Retinal pigment epithelial cell (primary cell): ENCODE data around the gene BCL7C.
A peak's percentile ranks its signal among the peaks of the same experiment; 100 is the strongest.

ENCODE experiments used
- DNase-seq: peaks from one replicate; pipeline ENCODE4 v3.0.0-alpha.2; 2010; ENCODE audit warnings: low read depth
- H3K4me3 ChIP-seq: 2 replicates; pipeline ENCODE4 v1.5.1; 2011; ENCODE audit warnings: mild to moderate bottlenecking, low read length, control low read depth, moderate library complexity
- CTCF ChIP-seq: conservative IDR thresholded peaks from 2 replicates; pipeline ENCODE4 v1.5.1; 2011; ENCODE audit warnings: low read depth, low read length, control low read depth, inconsistent platforms

The BCL7C gene

GRCh38 chr16:30925632-30925987 lies 31.7 kb upstream of the BCL7C start:
- DNase-seq: no peak
- no peak for TF ChIP-seq CTCF
- H3K4me3 ChIP-seq: no peak overlapping the region

DNA sequence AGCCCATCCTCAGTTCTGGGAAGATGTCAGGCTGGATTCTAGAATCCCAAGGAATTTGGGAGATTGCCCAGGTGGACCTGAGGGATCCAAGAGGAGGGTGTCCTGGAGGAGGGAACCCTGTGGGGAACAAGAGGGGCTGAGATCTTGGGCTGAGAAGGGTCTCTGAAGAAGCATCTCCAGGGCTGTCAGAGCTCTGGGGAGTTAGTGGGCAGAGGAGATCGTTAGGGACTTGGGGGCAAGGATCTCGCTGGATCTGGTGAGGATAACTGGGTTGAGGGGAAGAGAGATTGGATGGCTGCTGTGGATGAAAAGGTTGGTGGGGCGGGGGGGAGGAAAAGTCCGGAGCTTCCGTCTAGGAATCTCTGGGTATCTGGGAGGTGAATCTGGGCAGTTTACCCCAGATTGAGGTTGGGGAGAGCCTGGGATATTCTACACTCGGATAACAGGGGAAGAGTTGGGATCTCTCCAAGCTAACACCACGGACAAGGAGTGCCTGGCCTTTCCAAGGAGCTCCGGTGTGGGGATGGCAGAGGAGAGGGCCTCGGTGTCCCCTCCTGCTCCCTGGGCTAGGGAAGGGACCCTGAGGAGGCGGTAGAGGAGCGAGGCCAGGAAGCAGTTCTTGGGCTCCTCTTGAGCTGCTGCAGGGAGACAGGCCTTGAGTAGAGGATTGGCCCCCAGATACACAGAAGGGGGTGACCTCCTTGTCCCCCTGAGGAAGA lies 31.2 kb upstream of the BCL7C start:
- peak overlapping the region; percentile 80 for H3K4me3 ChIP-seq

DNA sequence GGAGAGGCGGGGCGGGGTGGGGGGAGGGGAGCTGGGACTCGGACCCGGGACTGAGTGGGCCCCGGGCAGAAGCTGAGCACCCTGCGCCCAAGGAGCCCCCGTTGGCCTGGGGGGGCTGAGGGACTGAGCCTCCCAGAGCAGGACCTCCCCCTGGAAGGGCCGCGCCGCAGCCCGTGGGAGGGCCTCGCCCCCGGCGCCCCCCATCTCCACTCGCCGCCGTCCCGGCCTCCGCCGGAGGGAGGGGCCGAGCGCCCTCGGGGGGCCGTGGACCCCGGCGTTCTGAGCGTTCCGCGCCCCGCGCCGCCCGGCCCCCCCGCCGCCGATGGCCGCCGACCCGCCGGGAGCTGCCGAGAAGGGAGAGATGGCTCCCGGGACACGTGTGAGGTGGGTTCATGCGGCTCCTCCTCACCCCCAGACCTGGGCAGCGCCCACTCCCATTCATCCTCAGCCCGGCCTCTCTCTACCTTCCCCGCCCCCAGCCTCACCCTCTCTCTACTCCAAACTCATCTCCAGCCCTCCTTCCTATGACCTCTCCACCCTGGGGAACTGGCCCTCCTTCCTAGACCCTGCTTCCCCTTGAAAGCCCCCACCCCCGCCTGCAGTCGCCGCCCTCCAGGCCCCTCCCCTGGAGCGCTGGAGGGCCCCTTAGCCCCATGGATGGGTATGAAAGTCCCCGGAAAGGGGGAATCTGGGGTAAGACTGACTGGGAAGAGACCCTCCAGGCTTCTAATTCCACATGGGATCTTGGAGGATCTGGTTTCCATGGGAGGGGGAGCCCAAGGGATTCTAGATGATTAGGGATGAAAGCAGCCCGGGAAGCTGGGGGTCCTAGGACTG lies 30.4 kb upstream of the BCL7C start:
- peak overlapping the region; percentile 80 for H3K4me3 ChIP-seq
- no peak for TF ChIP-seq CTCF
- DNase-seq: no peak

More for the DNA sequence above, 31.2 kb upstream of the BCL7C start:
- DNase-seq: no peak
- TF ChIP-seq CTCF: no peak

DNA sequence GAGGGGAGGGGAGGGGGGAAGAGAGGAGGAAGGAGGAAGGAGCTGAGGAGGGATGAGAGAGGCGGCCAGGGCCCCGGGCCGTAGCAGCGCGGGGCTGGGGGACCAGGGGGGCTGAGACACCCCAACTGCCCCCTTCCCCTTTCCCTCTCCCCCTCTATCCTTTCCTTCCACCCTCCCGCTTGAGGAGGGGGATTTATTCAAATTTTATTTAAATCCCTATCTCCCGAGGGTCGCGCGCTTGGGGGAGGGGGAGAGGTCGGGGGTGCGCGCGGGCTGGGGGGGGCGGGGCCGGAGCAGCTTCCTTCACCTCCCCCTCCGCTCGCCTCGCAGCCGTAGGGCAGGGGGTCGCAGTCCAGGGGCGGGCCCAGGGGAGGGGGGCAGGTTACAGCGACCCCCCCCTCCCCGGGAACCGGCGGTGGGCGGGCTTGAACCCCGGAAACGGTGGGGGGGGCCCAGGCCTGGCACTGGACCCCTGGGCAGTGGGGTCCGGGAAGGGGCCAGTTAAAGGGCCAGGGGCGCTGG lies 29.7 kb upstream of the BCL7C start, which contains the start of gene FBXL19:
Gene FBXL19 (plus strand): TSS at position 19 of the 522 bp plus-strand sequence. CDS start 2,183 bp downstream, outside the sequence.
- no peak for TF ChIP-seq CTCF
- H3K4me3 ChIP-seq: peak within 1 kb of the TSS; percentile 80
- DNase-seq: no peak

DNA sequence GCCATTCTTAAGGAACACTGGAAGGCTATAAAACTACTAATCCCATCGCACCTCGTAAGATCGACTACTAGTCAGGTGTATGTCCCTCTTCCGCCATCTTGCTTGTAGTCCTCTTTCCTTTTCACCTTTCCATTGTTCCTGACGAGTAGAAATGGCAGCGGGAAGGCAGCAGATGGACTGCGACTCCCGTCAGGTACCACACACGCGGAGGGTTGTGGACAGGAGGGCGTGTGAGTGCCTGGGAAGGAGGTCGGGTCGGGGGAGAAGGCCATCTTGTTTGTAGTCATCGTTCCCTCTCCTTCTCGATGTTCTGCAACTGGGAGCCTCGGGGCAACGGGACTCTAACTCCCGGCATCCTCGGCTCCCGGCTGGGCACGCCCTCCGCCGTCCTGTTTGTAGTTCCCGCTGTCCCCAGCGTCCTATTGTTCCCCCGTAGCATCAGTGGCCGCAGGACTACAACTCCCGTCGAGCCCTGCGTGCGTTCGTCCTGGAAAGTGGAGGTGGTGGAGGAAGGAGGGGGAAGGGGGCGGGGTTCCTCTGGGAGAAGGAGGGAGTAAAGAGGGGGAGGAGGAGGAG lies 29.2 kb upstream of the BCL7C start:
- TF ChIP-seq CTCF: no peak
- peak; percentile 99 for DNase-seq
- H3K4me3 ChIP-seq: peak overlapping the region; percentile 80

DNA sequence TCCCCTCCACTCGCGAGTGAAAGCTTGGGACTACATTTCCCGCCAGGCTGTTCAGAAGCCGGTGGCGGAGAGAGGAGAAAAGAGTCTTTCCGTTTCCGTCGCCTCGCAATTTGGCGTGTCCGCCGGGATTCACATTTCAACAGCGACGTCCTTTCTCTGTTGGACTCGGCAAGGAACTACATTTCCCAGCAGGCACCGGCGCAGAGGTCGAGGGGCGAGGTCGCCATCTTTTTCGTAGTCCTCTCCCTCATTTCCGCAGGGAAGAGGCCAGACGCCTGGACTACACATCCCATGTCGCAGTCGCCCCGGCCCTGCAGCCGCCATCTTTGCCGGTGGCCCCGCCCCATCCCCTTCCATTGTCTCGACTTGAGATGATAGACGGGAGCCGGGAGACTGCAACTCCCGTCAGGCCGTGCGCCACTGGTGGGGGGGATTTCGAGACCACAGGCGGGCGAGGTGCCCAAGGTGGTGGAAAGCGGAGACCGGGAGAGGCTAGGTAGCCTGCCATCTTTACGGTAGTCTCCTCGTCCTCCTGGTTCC lies 28.6 kb upstream of the BCL7C start:
- peak overlapping the region; percentile 80 for H3K4me3 ChIP-seq
- TF ChIP-seq CTCF: no peak
- DNase-seq: peak; percentile 98
